HCT116 (cell line): Measurements from ENCODE around the gene ALDH4A1. TPM values are rescaled to one million over a fixed set of nuclear protein-coding genes. Genes with fewer than 3 reads are reported as not detected.

Experiments used
- ATAC-seq: fragments of 200-7000 bp; cut with Tn5 transposase; 2 replicates; pipeline ENCODE4 v1.9.1; 2020; ENCODE audit warnings: mild to moderate bottlenecking, moderate library complexity
- BruUV-seq: library from RNA; stranded (reverse); fragments of 400-500 nt; replicated peaks from 2 replicates; lab custom pipeline; 2021; lab: Mats Ljungman, UMichigan
- CTCF ChIA-PET: fragments of 300-600 bp; sonication (Branson Sonifier 250); formaldehyde crosslinking; loops from one replicate; lab custom pipeline; 2021; ENCODE audit warnings: antibody characterized with exemption; lab: Charles Lee
- POLR2A ChIA-PET: fragments of 300-600, 350-600 bp; sonication (Branson Sonifier 250); formaldehyde crosslinking; loops from one replicate; lab custom pipeline; 2021; ENCODE audit warnings: antibody characterized with exemption; lab: Charles Lee
- RAD21 ChIA-PET, 2 experiments: fragments of 300-600 bp; sonication (Branson Sonifier 250); formaldehyde crosslinking; loops; one replicate each; lab custom pipeline; 2023; ENCODE audit warnings: low total read pairs in 2 of 2; ENCODE audit not compliant: uncharacterized antibody in 2 of 2, unreplicated experiment in 2 of 2, low non-redundant PET in 1 of 2; lab: Charles Lee
- DNase-seq: peaks from one replicate; pipeline ENCODE4 v3.0.0-alpha.2; 2010; ENCODE audit warnings: low read depth, low spot score
- H2AFZ ChIP-seq: fragments of 200-600 bp; shearing (Covaris generic), sonication (generic); 2 replicates; pipeline ENCODE4 v1.6.1; 2017; ENCODE audit warnings: low read depth, mixed run types, mixed read lengths, antibody characterized with exemption, low read length; ENCODE audit not compliant: poor library complexity, severe bottlenecking
- H3K27ac ChIP-seq: 2 replicates; pipeline ENCODE4 v1.5.1; 2012; ENCODE audit warnings: low read depth, low read length
- H3K27me3 ChIP-seq: fragments of 200-600 bp; sonication (generic); 2 replicates; pipeline ENCODE4 v1.6.1; 2016; ENCODE audit warnings: mixed run types, low read length, mixed read lengths; ENCODE audit not compliant: insufficient read depth
- H3K36me3 ChIP-seq, 2 experiments: fragments of 200-500 bp in 1 of 2; fragments of 200-600 bp in 1 of 2; sonication (Bioruptor generic) in 1 of 2; sonication (generic) in 1 of 2; 2 replicates each; pipeline versions ENCODE4 v1.5.1 to v1.6.1; 2014 to 2016; ENCODE audit warnings: low read length in 2 of 2, inconsistent platforms in 1 of 2, mixed read lengths in 1 of 2, mixed run types in 1 of 2; ENCODE audit not compliant: insufficient read depth in 2 of 2, control insufficient read depth in 1 of 2
- H3K4me1 ChIP-seq, 2 experiments: fragments of 200-600 bp in 1 of 2; sonication (generic) in 1 of 2; 2 replicates each; pipeline versions ENCODE4 v1.5.1 to v1.6.1; 2012 to 2017; ENCODE audit warnings: low read length in 2 of 2, inconsistent platforms in 1 of 2, mild to moderate bottlenecking in 1 of 2, mixed read lengths in 1 of 2, mixed run types in 1 of 2, moderate library complexity in 1 of 2; ENCODE audit not compliant: insufficient read depth in 2 of 2, control insufficient read depth in 1 of 2
- H3K4me2 ChIP-seq: fragments of 200-600 bp; sonication (generic); 2 replicates; pipeline ENCODE4 v1.6.1; 2017; ENCODE audit warnings: mixed run types, low read length, mixed read lengths
- H3K4me3 ChIP-seq, 2 experiments: fragments of 200-600 bp in 1 of 2; sonication (generic) in 1 of 2; replicated peaks in 1 of 2; 2 replicates each; pipeline ENCODE4 v1.5.1; 2011 to 2016; ENCODE audit warnings: low read length in 2 of 2, control low read depth in 1 of 2, low read depth in 1 of 2, mild to moderate bottlenecking in 1 of 2, mixed read lengths in 1 of 2, mixed run types in 1 of 2
- H3K79me2 ChIP-seq: fragments of 200-600 bp; sonication (generic); 2 replicates; pipeline ENCODE4 v1.6.1; 2017; ENCODE audit warnings: mild to moderate bottlenecking, mixed run types, low read length, moderate library complexity, mixed read lengths; ENCODE audit not compliant: insufficient read depth
- H3K9ac ChIP-seq: fragments of 200-600 bp; sonication (generic); 2 replicates; pipeline ENCODE4 v1.6.1; 2016; ENCODE audit warnings: low read length, mixed read lengths
- H3K9me2 ChIP-seq: fragments of 200-600 bp; sonication (generic), shearing (Covaris generic); 2 replicates; pipeline ENCODE4 v1.6.1; 2017; ENCODE audit warnings: mixed run types, mild to moderate bottlenecking, moderate library complexity; ENCODE audit not compliant: insufficient read depth
- H3K9me3 ChIP-seq, 2 experiments: fragments of 200-500 bp in 1 of 2; fragments of 200-600 bp in 1 of 2; sonication (Bioruptor generic) in 1 of 2; sonication (generic) in 1 of 2; 2 replicates each; pipeline ENCODE4 v1.6.1; 2014 to 2017; ENCODE audit warnings: low read length in 2 of 2, mixed read lengths in 2 of 2, inconsistent platforms in 1 of 2, low read depth in 1 of 2, mild to moderate bottlenecking in 1 of 2, mixed run types in 1 of 2, moderate library complexity in 1 of 2; ENCODE audit not compliant: control insufficient read depth in 1 of 2, insufficient read depth in 1 of 2
- H4K20me1 ChIP-seq: fragments of 200-600 bp; sonication (generic), shearing (Covaris generic); 2 replicates; pipeline ENCODE4 v1.6.1; 2017; ENCODE audit warnings: mixed run types, mild to moderate bottlenecking, moderate library complexity; ENCODE audit not compliant: insufficient read depth
- CEBPB ChIP-seq: IDR thresholded peaks from 2 replicates; pipeline ENCODE4 v1.6.1; 2012; ENCODE audit warnings: low read depth
- EGR1 ChIP-seq: IDR thresholded peaks from 2 replicates; pipeline ENCODE4 v1.6.1; 2012; ENCODE audit warnings: low read depth
- ELF1 ChIP-seq: IDR thresholded peaks from 2 replicates; pipeline ENCODE4 v1.6.1; 2012; ENCODE audit warnings: low read depth, borderline replicate concordance
- EZH2 ChIP-seq: fragments of 200-600 bp; sonication (generic); IDR thresholded peaks from 2 replicates; pipeline ENCODE4 v1.6.1; 2017; ENCODE audit warnings: antibody characterized with exemption, mixed run types
- EZH2phosphoT487 ChIP-seq: fragments of 200-600 bp; IDR thresholded peaks from 2 replicates; pipeline ENCODE4 v1.6.1; 2018; ENCODE audit warnings: antibody characterized with exemption, borderline replicate concordance
- FOSL1 ChIP-seq: IDR thresholded peaks from 2 replicates; pipeline ENCODE4 v1.6.1; 2012; ENCODE audit warnings: low read depth
- RAD21 ChIP-seq: IDR thresholded peaks from 2 replicates; pipeline ENCODE4 v1.6.1; 2012; ENCODE audit warnings: low read depth, mild to moderate bottlenecking
- SIN3A ChIP-seq: IDR thresholded peaks from 2 replicates; pipeline ENCODE4 v1.6.1; 2012; ENCODE audit warnings: low read depth
- SP1 ChIP-seq: IDR thresholded peaks from 2 replicates; pipeline ENCODE4 v1.6.1; 2012; ENCODE audit warnings: low read depth
- ZBTB33 ChIP-seq: IDR thresholded peaks from 2 replicates; pipeline ENCODE4 v1.6.1; 2011; ENCODE audit warnings: mild to moderate bottlenecking, low read length, moderate library complexity; ENCODE audit not compliant: insufficient replicate concordance; ENCODE audit errors: extremely low read depth
- ZNF274 ChIP-seq: fragments of 200-500 bp; sonication (Bioruptor generic); IDR thresholded peaks from 2 replicates; pipeline ENCODE4 v1.6.1; 2014; ENCODE audit warnings: mild to moderate bottlenecking, low read depth, low read length, inconsistent platforms
- intact Hi-C: fragments of 100-400 bp; cut with micrococcal nuclease; formaldehyde crosslinking; loops from 2 replicates; pipeline ENCODE4 v1.10.0; 2022
- total RNA-seq: library from RNA; stranded (reverse); gene quantifications from one replicate; pipeline ENCODE4 v1.2.1, GENCODE V29; 2021; ENCODE audit not compliant: unreplicated experiment
- TF ChIP-seq, protein P1 (sequence below): IDR thresholded peaks from 2 replicates; pipeline ENCODE4 v1.6.1; 2012

ALDH4A1 gene
- total RNA-seq, 1 experiment from 2014 or later, result 12.6 TPM

DNA sequence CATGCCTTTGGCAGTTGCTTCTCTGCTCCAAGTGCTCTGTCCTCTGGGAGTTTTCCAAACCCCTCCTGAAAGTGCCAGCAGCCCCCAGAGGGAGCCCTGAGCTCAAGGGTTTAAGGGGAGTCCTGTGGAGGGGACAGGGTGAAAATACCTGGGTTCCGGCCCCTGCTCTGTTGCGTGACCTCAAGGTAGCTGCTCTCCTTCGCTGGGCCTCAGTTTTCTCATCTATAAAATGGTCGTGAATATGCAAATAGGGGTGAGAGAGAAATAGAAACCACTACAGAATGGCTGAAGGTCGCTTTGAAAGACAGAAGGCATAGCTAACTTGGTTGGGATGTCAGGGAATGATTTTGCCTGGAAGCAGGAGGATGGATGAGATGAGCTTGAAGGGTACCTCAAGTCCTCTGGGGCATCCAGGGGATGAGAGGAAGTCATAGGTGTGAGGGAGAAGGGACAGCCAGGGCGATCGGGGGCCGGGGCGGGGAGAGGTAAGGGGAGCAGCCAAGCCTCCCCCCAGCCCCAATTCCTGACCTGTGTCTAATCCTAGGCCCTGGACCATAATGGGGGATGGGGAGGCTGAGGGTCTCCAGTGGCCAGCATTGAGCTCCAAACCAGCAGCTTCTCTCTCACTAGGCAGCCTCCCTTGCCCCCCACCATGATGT lies 41.7 kb upstream of the ALDH4A1 start:
- no peak for TF ChIP-seq ELF1
- no peak for TF ChIP-seq ZNF274
- no peak for TF ChIP-seq SIN3A
- TF ChIP-seq RAD21, result no peak
- no peak for TF ChIP-seq FOSL1
- ChIA-PET CTCF (interaction anchor here (2.8 kb wide), 1 partner anchor 31 kb away, joined by 8 read pairs; no protein-coding TSS in a partner anchor), RAD21 (no interaction called here), POLR2A (no interaction called here)
- no peaks in the 10 kb centered on the region for H3K27me3 ChIP-seq
- H4K20me1 ChIP-seq, result peaks cover 4% of the 10 kb centered on the region; the same call in 1 of the 2 replicates
- ATAC-seq (no peak), DNase-seq (no peak)
- H3K9ac ChIP-seq, result no peak overlapping the region
- no peaks in the 10 kb centered on the region for H3K9me3 ChIP-seq
- H3K27ac ChIP-seq, result no peak overlapping the region
- H3K79me2 ChIP-seq, result peaks cover 95% of the 10 kb centered on the region
- H3K9me2 ChIP-seq, result no peaks in the 10 kb centered on the region
- peaks cover 23 to 53% of the 10 kb centered on the region in 2 experiments for H3K4me1 ChIP-seq
- H2AFZ ChIP-seq, result no peak overlapping the region
- H3K36me3 ChIP-seq, result no peaks in the 10 kb centered on the region
- no TSS peak for BruUV-seq
- H3K4me2 ChIP-seq, result no peak overlapping the region
- intact Hi-C loops, result no loop called here
- no peak overlapping the region for H3K4me3 ChIP-seq

- BruUV-seq, result no TSS peak
- H3K9ac ChIP-seq, result no peak overlapping the region
- no peaks in the 10 kb centered on the region for H3K36me3 ChIP-seq
- POLR2A ChIA-PET, result no interaction called here
- DNase-seq, result no peak
- intact Hi-C loops, result no loop called here
- no peak for ATAC-seq
- peaks cover 4% of the 10 kb centered on the region; the same call in 1 of the 2 replicates for H4K20me1 ChIP-seq
- H3K27me3 ChIP-seq, result no peaks in the 10 kb centered on the region
- no peaks in the 10 kb centered on the region for H3K9me3 ChIP-seq
- no peak overlapping the region for H3K4me2 ChIP-seq
- RAD21 ChIA-PET, result no interaction called here
- no peak overlapping the region for H3K27ac ChIP-seq
- peaks cover 19 to 53% of the 10 kb centered on the region in 2 experiments; a peak in 3 of 4 replicates for H3K4me1 ChIP-seq
- CTCF ChIA-PET, result interaction anchor here (2.8 kb wide), 1 partner anchor 30 kb away, joined by 8 read pairs; no protein-coding TSS in a partner anchor
- no peak for TF ChIP-seq ELF1
- TF ChIP-seq EGR1, result no peak
- no peak for TF ChIP-seq ZBTB33
- TF ChIP-seq CEBPB, result no peak
- TF ChIP-seq RAD21, result no peak
- TF ChIP-seq EZH2, result no peak
- TF ChIP-seq EZH2phosphoT487, result no peak
- TF ChIP-seq, protein P1, sequence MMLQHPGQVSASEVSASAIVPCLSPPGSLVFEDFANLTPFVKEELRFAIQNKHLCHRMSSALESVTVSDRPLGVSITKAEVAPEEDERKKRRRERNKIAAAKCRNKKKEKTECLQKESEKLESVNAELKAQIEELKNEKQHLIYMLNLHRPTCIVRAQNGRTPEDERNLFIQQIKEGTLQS, result no peak
- no peak for TF ChIP-seq SP1
- no peaks in the 10 kb centered on the region for H3K9me2 ChIP-seq
- H3K79me2 ChIP-seq, result peaks cover 95% of the 10 kb centered on the region
- no peak overlapping the region for H3K4me3 ChIP-seq
- H2AFZ ChIP-seq, result no peak overlapping the region
These were observed 40.8 kb upstream of the ALDH4A1 start for GRCh38 chr1:18943162-18943561.
